ENCODE data around the gene TLX3.
"Not testable (repeated sequence)": the region's sequence is repeated elsewhere in the genome, so short reads cannot be mapped to it uniquely, and the experiment has no call there.

The TLX3 gene

GRCh38 chr5:171330021-171330420, 21.0 kb downstream of the TLX3 start:
- no peak for DNase-seq

- DNase-seq, result no peak
These were observed 26.6 kb downstream of the TLX3 start for GRCh38 chr5:171335616-171336015.

DNA sequence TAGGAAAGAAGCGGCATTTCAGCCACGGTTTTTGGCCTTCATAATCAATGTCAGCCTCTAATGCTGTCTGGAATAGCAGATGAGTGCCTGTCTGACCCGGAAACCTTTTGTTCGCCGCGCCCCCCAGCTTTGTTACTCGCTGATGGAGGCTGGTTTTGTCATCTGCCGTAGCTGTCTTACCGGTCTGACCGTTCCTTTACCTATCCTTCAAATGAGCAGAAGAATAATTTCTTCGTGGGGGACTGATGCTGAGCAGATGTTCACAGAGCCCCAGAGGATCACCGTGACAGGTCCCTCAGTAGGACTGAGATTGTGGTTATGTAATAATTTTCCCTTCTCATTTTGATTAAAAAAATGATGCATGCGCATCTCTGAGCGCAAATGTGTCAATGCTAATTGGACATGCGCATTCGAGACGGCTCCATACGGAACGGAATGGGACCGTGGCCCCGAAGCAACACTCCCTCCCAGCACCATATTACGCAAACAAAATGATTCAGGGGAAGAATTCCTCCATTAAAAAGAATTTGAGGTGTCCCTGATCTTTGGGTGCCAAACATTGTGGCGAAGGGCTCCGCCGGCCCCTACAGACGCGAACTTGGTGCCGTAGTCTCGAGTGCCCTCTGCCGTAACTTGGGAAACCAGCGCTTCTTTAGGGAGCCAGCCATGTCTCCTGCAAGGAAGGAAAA, 27.6 kb downstream of the TLX3 start:
- DNase-seq, result peak; percentile 81

DNA sequence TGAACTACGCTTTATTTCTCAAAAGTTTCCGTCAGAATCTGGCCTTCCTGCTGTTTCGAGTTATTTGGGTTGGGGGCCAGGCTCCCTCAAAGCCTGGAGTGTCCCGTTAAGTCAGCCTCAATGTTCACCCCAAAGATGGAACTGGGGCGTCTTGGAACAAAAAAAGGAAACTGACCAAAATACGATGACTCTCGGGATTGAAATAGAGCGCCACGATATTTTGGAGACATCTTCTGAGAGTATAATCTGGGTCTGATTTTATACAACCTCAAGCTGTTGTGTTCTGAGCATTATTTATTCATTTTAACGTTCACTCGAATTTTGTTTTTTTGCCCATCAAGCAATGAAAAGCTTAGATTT, 28.1 kb downstream of the TLX3 start:
- DNase-seq, result no peak

GRCh38 chr5:171340042-171340441, 31.0 kb downstream of the TLX3 start:
- no peak for DNase-seq

GRCh38 chr5:171340491-171340890, 31.4 kb downstream of the TLX3 start:
- DNase-seq, result no peak

- peak; percentile 86 for DNase-seq
These were observed 33.5 kb downstream of the TLX3 start for GRCh38 chr5:171342362-171343111.

GRCh38 chr5:171344936-171345608, 36.0 kb downstream of the TLX3 start:
- no peak for DNase-seq

DNA sequence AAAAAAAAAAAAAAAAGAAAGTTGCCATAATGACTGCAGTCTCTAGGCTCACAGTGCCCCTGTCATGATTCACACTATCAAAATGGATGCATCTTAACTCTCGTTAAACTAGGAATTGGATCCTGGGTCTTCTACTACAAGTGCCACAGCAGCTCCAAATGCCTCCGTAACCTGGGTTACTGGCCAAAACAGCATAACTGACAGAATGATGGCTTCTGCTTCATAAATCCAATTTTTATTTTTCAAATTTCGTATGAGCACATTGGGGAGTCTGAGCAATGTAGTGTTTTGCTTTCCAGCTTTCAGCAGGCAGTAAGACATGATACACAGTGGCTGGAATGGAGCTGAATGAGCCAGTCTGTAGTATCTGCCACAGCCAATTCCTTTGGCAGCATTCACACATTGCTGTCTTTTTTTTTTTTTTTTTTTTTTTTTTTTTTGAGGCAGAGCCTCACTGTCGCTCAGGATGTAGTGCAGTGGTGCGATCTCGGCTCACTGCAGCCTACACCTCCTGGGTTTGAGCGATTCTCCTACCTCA, 42.6 kb downstream of the TLX3 start:
- no peak for DNase-seq

GRCh38 chr5:171355302-171355724, 46.3 kb downstream of the TLX3 start:
- no peak for DNase-seq

DNA sequence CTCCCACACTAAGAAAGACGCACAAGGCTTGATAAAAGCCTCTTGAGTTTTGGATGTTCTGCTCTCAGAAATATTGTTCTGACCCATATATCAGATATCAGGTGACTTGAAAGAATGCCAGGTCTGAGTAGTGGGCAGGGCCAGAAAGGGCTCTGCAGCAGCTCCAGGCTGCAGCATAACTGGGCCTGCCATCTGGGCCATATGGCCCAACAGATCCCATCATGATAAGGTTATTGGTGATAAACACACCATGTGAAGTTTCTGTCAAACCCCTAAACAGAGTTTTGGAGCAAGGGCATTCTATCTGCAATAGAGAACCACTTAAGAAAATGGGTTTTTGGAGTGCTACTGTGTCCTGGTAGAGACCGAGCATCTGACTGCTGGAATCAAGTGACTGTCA, 48.8 kb downstream of the TLX3 start:
- no peak for DNase-seq

- DNase-seq, result not testable (repeated sequence)
These were observed 52.1 kb downstream of the TLX3 start for GRCh38 chr5:171361151-171361550.
